ENCODE results near the gene ANAPC2. TPM values are rescaled to one million over a fixed set of nuclear protein-coding genes. Genes with fewer than 3 reads are reported as not detected.
A peak's percentile ranks its signal among the peaks of the same experiment; 100 is the strongest.

The ANAPC2 gene
- polyA plus RNA-seq, 2 of the 4 experiments (the other 2 are of a cell fraction), result 17.5 to 40.7 TPM

DNA sequence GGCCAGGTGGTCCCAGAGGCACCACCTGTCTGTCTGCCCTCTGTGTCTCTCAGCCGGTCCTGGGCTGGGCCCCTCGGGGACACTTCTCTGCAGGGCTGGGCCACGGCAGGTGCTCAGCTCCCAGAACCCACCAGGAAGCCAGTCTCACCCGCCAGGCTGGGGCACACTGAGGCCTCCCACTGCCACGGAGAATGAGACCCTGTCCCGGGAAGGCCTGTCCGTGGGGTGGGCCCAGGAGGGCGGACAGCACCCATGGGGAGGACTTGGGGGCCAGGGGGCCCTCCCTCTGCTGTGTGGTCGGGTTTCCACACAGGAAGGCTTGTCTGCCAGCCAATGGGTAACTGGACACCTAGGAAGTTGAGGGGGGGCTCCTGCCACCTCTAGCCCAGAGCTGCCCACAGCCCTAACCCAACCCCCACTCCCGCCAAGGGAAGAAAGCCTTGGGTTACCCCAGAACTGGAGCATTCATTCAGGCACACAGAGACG is 48.6 kb upstream of the ANAPC2 start:
- FAIRE-seq (no peak), ATAC-seq (no peak), DNase-seq (ENCODE audit: low read depth in 1 of 2, low spot score in 1 of 2) (no peak)
- 43% methylated on average over 3 of the region's 11 CpGs for WGBS (ENCODE audit: missing lambda C conversion rate)
- H3K4me3 ChIP-seq, result no peak overlapping the region
- H3K4me2 ChIP-seq, result peak overlapping the region; percentile 65
- no peaks in the 10 kb centered on the region for H3K9me3 ChIP-seq
- ChIA-PET CTCF (interaction anchor here (0.6 to 13.1 kb wide), 64 partner anchors 8 to 431 kb away, joined by 3 to 236 read pairs (median 5); partner anchors contain the start of genes ANAPC2, CYSRT1, DPP7 and FUT7), POLR2A (interaction anchor here (0.7 to 1.8 kb wide), 2 partner anchors 14 to 48 kb away, joined by 3 to 4 read pairs; no protein-coding TSS in a partner anchor)
- H3K4me1 ChIP-seq, result peaks cover 35% of the 10 kb centered on the region
- peak overlapping the region in 1 of 2 experiments; percentile 63; a peak in 3 of 6 replicates for H3K27ac ChIP-seq
- TF ChIP-seq POLR2A (IDR thresholded peaks at IDR 0.05; ENCODE audit: low read length), result no peak
- TF ChIP-seq, protein P1, sequence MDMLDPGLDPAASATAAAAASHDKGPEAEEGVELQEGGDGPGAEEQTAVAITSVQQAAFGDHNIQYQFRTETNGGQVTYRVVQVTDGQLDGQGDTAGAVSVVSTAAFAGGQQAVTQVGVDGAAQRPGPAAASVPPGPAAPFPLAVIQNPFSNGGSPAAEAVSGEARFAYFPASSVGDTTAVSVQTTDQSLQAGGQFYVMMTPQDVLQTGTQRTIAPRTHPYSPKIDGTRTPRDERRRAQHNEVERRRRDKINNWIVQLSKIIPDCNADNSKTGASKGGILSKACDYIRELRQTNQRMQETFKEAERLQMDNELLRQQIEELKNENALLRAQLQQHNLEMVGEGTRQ (IDR thresholded peaks at IDR 0.05), result no peak
- TF ChIP-seq FOXS1 (CRISPR knock-in tag; IDR thresholded peaks at IDR 0.05), result no peak
- TF ChIP-seq NR3C1 (IDR thresholded peaks at IDR 0.05), result no peak
- no peak for TF ChIP-seq ZC3H11A (IDR thresholded peaks at IDR 0.05)
- no peak for TF ChIP-seq HEYL (CRISPR knock-in tag; IDR thresholded peaks at IDR 0.05)
- TF ChIP-seq CHD2 (IDR thresholded peaks at IDR 0.05; ENCODE audit: low read length, partially characterized antibody), result no peak
- TF ChIP-seq CBX2 (IDR thresholded peaks at IDR 0.05; ENCODE audit: borderline replicate concordance, low read depth), result no peak
- TF ChIP-seq SREBF2 (IDR thresholded peaks at IDR 0.05), result no peak
- no peak for TF ChIP-seq RAD21 (conservative IDR thresholded peaks at IDR 0.05 in 1 of 2, IDR thresholded peaks at IDR 0.05 in 1 of 2)
- no peak for TF ChIP-seq HOXB13 (CRISPR knock-in tag; IDR thresholded peaks at IDR 0.05; ENCODE audit: low read depth)

DNA sequence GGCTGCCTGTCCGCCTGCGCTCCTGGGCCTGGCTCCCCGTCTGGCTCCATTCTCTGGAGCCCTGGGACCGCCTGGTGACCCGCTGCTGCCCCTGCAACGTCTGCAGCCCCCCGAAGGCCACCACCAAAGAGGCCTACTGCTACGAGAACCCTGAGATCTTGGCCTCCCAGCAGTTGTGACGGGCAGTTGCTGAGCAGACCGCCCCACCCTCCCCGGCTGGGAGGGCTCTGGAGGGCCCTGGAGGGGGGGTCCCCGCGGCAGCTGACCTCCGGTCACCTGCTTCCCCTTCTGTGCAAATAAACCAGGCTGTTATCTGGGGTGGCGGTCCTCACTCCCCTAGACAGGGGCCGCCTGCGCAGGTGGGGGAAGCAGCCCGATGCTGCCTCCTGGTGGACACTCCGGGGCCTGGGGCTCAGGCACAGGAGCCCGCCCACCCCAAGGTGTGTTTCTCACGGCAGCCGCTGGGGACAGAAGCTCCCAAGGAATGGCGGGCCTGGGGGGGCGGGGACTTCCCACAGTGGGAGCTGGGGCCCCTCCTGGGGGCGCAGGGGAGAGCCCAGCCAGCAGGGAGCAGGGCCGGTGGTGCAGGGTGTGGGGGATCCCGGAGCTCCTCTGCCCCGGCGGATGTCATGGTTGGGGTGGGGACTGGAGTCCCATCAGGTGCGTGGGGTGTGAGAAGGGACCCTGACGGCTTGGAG is 48.0 kb upstream of the ANAPC2 start:
- 38% methylated on average over 20 of the region's 31 CpGs for WGBS (ENCODE audit: missing lambda C conversion rate)
- ChIA-PET CTCF (interaction anchor here (0.6 to 13.1 kb wide), 67 partner anchors 8 to 431 kb away, joined by 3 to 236 read pairs (median 5); partner anchors contain the start of genes ANAPC2, CYSRT1, DPP7 and FUT7), POLR2A (interaction anchor here (0.6 to 1.8 kb wide), 3 partner anchors 13 to 106 kb away, joined by 3 to 5 read pairs (median 4); no protein-coding TSS in a partner anchor)
- DNase-seq (ENCODE audit: low read depth in 1 of 2, low spot score in 1 of 2) (peak; percentile 82 to 93), ATAC-seq (peak; percentile 20 to 69), FAIRE-seq (no peak)
- H3K27ac ChIP-seq, result peak overlapping the region in 1 of 2 experiments; percentile 63; a peak in 3 of 6 replicates
- TF ChIP-seq MAZ (IDR thresholded peaks at IDR 0.05; ENCODE audit: borderline replicate concordance, low read depth, low read length) (peak; percentile 70; the same call in 1 of the 2 replicates), CBX8 (IDR thresholded peaks at IDR 0.05) (no peak), CHD4 (IDR thresholded peaks at IDR 0.05; ENCODE audit: borderline replicate concordance) (no peak), POLR2A (IDR thresholded peaks at IDR 0.05; ENCODE audit: low read length) (no peak), NR3C1 (IDR thresholded peaks at IDR 0.05) (no peak), RFX5 (IDR thresholded peaks at IDR 0.05) (no peak), TFCP2L1 (CRISPR knock-in tag; IDR thresholded peaks at IDR 0.05) (no peak), RARB (CRISPR knock-in tag; IDR thresholded peaks at IDR 0.05) (no peak), EP300 (IDR thresholded peaks at IDR 0.05) (no peak), JUNB (IDR thresholded peaks at IDR 0.05) (no peak), ZFP36 (IDR thresholded peaks at IDR 0.05; ENCODE audit: borderline replicate concordance, partially characterized antibody) (no peak), HOXB13 (CRISPR knock-in tag; IDR thresholded peaks at IDR 0.05; ENCODE audit: low read depth) (no peak), RAD21 (conservative IDR thresholded peaks at IDR 0.05 in 1 of 2, IDR thresholded peaks at IDR 0.05 in 1 of 2) (peak; percentile 76 to 84), SMC3 (IDR thresholded peaks at IDR 0.05) (peak; percentile 84)
- TF ChIP-seq, protein P2, sequence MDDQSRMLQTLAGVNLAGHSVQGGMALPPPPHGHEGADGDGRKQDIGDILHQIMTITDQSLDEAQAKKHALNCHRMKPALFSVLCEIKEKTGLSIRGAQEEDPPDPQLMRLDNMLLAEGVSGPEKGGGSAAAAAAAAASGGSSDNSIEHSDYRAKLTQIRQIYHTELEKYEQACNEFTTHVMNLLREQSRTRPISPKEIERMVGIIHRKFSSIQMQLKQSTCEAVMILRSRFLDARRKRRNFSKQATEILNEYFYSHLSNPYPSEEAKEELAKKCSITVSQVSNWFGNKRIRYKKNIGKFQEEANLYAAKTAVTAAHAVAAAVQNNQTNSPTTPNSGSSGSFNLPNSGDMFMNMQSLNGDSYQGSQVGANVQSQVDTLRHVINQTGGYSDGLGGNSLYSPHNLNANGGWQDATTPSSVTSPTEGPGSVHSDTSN (IDR thresholded peaks at IDR 0.05), result 0 out of 2 replicates have a peak, but pooled peaks have one; percentile 16
- TF ChIP-seq, protein P3, sequence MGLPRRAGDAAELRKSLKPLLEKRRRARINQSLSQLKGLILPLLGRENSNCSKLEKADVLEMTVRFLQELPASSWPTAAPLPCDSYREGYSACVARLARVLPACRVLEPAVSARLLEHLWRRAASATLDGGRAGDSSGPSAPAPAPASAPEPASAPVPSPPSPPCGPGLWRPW (IDR thresholded peaks at IDR 0.05), result no peak
- TF ChIP-seq, protein P4, sequence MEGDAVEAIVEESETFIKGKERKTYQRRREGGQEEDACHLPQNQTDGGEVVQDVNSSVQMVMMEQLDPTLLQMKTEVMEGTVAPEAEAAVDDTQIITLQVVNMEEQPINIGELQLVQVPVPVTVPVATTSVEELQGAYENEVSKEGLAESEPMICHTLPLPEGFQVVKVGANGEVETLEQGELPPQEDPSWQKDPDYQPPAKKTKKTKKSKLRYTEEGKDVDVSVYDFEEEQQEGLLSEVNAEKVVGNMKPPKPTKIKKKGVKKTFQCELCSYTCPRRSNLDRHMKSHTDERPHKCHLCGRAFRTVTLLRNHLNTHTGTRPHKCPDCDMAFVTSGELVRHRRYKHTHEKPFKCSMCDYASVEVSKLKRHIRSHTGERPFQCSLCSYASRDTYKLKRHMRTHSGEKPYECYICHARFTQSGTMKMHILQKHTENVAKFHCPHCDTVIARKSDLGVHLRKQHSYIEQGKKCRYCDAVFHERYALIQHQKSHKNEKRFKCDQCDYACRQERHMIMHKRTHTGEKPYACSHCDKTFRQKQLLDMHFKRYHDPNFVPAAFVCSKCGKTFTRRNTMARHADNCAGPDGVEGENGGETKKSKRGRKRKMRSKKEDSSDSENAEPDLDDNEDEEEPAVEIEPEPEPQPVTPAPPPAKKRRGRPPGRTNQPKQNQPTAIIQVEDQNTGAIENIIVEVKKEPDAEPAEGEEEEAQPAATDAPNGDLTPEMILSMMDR (IDR thresholded peaks at IDR 0.05), result peak; percentile 97
- TF ChIP-seq, protein P5, sequence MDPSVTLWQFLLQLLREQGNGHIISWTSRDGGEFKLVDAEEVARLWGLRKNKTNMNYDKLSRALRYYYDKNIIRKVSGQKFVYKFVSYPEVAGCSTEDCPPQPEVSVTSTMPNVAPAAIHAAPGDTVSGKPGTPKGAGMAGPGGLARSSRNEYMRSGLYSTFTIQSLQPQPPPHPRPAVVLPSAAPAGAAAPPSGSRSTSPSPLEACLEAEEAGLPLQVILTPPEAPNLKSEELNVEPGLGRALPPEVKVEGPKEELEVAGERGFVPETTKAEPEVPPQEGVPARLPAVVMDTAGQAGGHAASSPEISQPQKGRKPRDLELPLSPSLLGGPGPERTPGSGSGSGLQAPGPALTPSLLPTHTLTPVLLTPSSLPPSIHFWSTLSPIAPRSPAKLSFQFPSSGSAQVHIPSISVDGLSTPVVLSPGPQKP (IDR thresholded peaks at IDR 0.05; ENCODE audit: low read depth, low read length), result no peak
- TF ChIP-seq, protein P6, sequence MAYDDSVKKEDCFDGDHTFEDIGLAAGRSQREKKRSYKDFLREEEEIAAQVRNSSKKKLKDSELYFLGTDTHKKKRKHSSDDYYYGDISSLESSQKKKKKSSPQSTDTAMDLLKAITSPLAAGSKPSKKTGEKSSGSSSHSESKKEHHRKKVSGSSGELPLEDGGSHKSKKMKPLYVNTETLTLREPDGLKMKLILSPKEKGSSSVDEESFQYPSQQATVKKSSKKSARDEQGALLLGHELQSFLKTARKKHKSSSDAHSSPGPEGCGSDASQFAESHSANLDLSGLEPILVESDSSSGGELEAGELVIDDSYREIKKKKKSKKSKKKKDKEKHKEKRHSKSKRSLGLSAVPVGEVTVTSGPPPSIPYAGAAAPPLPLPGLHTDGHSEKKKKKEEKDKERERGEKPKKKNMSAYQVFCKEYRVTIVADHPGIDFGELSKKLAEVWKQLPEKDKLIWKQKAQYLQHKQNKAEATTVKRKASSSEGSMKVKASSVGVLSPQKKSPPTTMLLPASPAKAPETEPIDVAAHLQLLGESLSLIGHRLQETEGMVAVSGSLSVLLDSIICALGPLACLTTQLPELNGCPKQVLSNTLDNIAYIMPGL (CRISPR knock-in tag; IDR thresholded peaks at IDR 0.05; ENCODE audit: borderline replicate concordance), result 0 out of 2 replicates have a peak, but pooled peaks have one; percentile 18
- TF ChIP-seq, protein P7, sequence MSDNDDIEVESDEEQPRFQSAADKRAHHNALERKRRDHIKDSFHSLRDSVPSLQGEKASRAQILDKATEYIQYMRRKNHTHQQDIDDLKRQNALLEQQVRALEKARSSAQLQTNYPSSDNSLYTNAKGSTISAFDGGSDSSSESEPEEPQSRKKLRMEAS (IDR thresholded peaks at IDR 0.05), result peak; percentile 54
- TF ChIP-seq, protein P8, sequence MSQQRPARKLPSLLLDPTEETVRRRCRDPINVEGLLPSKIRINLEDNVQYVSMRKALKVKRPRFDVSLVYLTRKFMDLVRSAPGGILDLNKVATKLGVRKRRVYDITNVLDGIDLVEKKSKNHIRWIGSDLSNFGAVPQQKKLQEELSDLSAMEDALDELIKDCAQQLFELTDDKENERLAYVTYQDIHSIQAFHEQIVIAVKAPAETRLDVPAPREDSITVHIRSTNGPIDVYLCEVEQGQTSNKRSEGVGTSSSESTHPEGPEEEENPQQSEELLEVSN (IDR thresholded peaks at IDR 0.05; ENCODE audit: borderline replicate concordance, low read depth), result no peak
- H3K4me3 ChIP-seq, result no peak overlapping the region
- H3K4me1 ChIP-seq, result peaks cover 35% of the 10 kb centered on the region
- H3K9me3 ChIP-seq, result no peaks in the 10 kb centered on the region
- peak overlapping the region; percentile 65 for H3K4me2 ChIP-seq
